GM21717 (cell line): ENCODE measurements around the gene ATPAF1.
"Not testable (repeated sequence)": the region's sequence is repeated elsewhere in the genome, so short reads cannot be mapped to it uniquely, and the experiment has no call there.

Experiments
- ATAC-seq: cut with Tn5 transposase; IDR thresholded peaks from one replicate; pipeline ENCODE4 v1.9.1; 2021; ENCODE audit warnings: mild to moderate bottlenecking, moderate library complexity; ENCODE audit not compliant: unreplicated experiment

ATPAF1 gene

DNA sequence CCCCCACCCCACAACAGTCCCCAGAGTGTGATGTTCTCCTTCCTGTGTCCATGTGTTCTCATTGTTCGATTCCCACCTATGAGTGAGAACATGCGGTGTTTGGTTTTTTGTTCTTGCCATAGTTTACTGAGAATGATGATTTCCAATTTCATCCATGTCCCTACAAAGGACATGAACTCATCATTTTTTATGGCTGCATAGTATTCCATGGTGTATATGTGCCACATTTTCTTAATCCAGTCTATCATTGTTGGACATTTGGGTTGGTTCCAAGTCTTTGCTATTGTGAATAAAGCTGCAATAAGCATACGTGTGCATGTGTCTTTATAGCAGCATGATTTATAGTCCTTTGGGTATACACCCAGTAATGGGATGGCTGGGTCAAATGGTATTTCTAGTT, 17.0 kb downstream of the ATPAF1 start:
- not testable (repeated sequence) for ATAC-seq

DNA sequence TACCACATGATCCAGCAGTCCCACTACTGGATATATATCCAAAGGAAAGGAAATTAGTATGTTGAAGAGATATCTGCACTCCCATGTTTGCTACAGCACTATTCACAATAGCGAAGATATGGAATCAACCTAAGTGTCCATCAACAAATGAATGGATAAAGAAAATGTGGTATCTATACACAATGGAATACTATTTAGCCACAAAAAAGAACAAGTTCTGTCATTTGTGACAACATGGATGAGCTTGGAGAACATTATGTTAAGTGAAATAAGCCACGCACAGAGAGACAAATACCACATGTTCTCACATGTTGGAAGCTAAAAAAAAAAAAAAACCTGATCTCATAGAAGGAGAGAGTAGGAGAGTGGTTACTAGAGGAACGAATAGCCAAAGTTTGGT, 17.7 kb downstream of the ATPAF1 start:
- no peak for ATAC-seq

GRCh38 chr1:46649764-46650163, 18.4 kb downstream of the ATPAF1 start:
- ATAC-seq: no peak

DNA sequence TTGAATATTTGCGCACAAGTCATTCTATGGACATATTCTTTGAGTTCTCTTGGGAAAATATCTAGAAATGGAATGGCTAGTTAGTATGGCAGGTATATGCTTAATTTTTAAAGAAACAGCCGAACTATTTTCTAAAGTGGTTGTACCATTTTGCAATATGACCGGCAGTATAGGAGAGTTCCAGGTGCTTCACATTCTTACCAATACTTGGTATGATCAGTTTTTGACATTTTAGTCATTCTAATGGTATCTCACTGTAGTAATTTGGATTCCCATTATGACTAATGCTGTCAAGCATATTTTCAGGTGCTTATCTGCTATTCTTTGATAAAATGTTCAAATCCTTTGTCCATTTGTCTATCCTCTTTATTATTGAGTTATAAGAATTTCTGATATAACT, 20.6 kb downstream of the ATPAF1 start:
- no peak for ATAC-seq

- ATAC-seq: no peak
Observed at GRCh38 chr1:46646844-46647243, 21.3 kb downstream of the ATPAF1 start.

DNA sequence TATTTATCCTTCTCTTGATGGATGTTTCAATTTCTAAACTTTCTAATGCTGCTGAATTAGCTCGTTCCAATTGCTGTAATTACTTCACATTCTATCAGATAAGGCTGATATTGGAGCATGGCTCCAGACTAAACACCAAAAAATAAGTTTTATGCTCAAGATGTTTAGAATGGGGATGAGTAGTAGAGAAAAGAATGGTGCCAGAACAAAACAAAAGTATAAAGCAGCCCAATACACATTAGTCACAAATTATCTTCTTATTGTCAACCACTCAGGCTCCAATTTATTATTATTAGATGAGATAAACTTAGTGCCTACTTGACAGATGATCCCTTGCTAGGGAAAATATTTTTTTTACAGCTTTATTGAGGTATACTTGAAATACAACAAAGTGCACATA, 21.8 kb downstream of the ATPAF1 start:
- ATAC-seq: no peak

DNA sequence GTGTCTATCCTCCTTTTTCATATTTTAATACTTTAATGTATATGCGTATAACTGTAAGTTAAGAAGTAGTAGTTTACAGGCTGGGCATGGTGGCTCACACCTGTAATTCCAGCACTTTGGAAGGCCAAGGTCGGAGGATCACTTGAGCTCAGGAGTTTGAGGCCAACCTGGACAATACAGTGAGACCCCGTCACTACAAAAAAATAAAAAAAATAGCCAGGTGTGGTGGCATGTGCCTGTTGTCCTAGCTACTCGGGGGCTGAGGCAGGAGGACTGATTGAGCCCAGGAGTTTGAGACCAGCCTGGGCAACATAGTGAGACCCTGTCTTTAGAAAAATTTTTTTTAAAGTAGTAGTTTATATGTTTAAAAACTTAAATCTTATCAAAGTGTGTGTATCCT, 22.3 kb downstream of the ATPAF1 start:
- ATAC-seq: no peak

GRCh38 chr1:46643368-46643775, 24.8 kb downstream of the ATPAF1 start:
- no peak for ATAC-seq

DNA sequence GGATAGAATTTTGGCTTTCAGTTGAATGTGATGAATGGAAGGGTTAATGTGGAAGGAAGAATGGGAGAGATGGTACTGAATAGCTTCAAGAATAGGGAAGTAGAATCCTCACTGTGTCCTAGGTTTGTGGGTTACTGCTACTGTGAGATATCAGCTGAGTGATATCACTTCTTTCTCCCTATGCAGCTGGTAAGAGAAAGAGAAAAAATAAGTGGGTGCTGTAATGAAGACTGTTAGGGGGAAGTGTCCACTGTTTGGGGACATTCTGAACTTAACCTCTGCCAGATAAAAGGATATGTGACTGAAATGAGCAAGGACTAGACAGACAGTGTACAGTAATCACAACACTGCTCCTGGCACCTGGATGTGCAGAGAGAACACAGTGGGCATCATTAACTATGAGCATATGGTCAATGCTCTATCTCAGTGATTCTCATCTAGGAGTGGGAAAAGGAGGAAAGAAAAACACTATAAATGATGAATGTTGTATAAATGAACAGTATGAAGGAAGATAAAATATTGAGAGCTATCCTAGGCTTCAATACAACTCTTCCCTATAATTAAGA, 26.0 kb downstream of the ATPAF1 start:
- ATAC-seq: no peak

DNA sequence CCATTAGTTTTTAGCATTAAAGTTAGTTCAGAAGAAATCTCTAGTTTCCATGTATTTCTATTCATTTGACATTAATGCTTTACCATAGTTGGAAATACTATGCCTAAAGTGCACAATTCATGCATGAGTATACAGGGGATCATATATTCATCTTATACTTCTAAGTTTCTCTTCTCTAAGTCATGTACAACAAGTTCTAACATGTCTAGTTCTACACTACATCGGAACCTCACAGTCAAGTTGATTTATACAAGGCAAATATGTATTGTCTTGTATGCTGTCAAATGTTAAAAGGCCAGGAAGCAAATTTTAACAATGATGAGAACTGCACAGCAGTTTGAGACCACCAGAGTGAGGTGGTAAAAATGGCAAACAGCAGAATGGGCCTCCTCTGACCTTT, 28.6 kb downstream of the ATPAF1 start:
- no peak for ATAC-seq

GRCh38 chr1:46638921-46639320, 29.2 kb downstream of the ATPAF1 start:
- no peak for ATAC-seq

DNA sequence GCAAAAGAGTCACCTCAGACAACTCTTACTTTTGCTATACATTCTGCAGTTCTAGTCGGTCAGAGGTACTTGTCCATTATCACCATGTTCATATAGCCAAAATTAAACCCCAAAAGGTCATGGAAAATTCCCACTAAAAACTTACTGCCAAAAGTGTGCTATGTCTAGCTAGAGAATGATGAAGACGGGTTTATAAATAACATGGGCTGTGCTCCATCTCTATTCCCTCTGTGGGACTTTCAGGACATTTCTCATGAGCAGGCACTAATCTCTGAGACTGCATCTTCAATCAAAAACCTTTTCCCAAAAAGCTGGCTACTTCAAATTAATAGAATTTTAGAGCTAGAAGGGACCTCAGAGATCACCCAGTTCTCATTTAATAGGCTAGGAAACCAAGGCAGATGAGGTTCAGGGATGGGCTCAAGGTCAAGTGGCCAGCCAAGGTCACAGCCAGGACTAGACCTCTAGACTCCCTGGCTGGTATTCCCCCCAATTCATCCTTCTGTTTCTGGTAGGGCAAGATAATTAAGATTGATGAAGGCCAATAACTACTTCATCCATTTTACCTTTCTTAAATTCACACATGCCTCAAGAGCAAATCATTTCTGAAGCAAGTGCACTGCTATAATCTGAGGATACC, 30.6 kb downstream of the ATPAF1 start:
- ATAC-seq: no peak

DNA sequence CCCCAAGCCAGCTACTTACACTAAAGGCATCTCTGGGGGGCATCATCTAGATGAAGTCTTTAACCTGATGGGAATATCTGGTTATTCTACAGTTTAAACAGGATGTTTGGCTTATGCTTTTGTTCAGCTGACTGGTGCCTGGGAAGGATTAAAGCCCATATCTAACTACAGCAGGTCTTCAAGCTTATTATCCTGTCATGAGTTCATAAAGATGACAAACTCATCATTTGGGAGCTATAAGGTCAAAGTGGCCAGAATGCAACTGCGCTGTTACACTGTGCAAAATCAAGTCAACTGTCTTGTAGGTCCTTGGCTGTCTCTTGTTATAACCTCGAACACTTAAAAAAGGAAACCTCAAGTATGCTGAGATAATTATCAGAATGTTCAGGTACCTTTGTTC, 33.0 kb downstream of the ATPAF1 start:
- ATAC-seq: no peak

GRCh38 chr1:46630719-46631118, 37.4 kb downstream of the ATPAF1 start:
- ATAC-seq: no peak

DNA sequence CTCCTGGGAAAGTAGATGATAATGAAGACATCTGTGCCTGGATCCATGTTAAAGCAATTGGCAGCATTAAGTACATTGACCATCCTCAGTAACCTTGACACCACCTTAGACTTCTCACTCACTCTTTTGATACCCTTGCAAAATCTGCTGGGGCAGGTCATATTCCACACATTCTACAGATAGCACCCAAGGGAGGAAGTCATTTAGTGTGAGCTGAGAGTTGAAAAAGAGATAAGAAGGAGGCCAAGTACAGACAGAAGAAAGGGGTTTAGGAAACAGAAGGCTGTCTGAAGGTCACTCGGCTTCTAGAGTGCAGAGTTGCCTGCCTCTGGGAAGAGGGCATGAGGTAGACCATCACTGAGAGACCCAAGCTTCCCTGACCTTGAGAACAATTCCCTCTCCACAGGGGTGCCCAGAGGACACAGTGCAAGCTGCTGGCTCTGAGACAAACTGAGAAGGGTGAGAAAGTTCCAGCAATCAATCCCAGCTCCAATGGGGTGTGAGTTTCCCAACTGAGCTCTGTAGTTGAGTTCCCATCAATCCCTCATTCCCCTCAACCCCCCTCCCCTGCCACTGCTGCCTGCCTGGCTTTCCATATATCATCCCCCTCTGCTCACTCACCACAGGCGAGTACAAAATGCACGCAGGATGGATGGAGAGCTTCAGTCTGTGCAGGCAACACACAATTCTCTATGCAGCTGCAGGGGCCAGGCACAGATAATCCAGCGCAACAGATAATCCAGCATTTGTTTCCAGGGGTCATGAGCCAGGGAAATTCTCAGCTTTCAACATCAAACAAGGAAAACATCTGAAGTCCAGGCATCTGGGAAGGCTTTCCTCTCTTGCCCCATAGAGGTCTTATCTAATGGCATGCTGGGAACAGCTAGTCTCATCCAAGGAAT, 44.2 kb downstream of the ATPAF1 start:
- no peak for ATAC-seq

- ATAC-seq: no peak
Observed at GRCh38 chr1:46622344-46622743, 45.8 kb downstream of the ATPAF1 start.

DNA sequence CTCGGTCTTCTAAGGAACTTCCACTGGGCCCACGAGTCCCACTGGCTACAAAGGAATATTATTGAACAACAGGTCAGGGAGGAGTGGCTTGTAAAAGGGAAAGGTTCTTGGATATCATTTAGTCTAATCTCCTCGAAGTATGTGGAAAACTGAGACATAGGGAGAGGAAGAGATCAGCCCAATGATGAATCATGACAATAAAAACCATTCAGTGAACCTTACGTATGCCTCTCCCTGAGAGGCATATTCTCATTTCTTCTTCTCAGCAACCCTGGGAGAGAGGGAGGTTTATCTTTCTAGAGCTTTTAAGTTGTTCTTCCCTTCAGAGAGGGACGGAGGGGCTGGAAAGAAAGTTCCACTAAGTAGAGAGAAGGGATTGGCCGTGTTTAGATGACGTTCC, 46.2 kb downstream of the ATPAF1 start:
- ATAC-seq: no peak

- no peak for ATAC-seq
Observed at GRCh38 chr1:46619656-46620258, 48.4 kb downstream of the ATPAF1 start.

DNA sequence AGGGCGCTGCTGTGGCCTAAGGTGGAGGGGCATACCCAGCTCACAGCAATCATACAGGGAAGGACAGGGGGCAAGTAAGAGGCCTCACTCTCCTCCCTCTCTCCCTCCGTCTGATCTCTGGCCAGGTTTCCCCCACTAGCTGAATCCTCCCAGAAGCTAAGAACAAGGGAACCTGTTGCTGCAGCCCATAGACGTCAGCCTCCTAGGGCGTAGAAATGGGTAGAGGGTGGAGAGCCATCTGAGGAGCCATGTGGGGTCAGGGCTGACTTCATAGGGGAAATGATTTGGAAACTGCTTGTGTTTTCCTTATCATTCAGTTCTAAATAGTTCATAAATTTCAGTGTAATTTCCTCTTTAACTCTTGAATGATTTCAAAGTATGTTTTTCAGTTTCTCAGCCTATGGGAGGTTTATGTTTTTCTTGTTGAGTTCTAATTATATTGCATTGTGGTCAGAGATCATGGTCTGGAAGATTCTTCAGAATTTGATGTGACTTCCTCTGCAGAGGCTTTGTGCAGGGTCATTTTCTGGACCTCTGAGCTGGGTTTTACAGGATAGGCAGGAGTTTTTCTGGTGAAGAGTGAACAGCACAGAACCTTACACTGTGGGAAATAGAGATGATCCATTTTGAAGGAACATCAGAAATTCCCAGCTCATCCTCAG, 49.3 kb downstream of the ATPAF1 start:
- ATAC-seq: no peak

DNA sequence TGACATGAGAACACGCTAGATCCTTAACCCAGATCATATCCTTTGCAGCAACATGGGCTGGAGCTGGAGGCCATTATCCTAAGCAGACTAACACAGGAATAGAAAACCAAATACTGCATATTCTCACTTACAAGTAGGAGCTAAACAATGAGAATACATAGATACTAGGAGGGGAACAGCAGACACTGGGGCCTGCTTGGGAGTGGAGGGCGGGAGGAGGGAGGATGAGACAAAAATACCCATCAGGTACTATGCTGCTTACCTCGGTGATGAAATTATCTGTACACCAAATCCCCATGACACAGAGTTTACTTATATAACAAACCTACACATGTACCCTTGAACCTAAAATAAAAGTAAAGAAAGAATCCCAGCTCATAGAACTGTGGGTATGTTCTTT, 50.3 kb downstream of the ATPAF1 start:
- no peak for ATAC-seq

- no peak for ATAC-seq
Observed at GRCh38 chr1:46617108-46617800, 50.9 kb downstream of the ATPAF1 start.
